GM21515 (cell line): Measurements from ENCODE around the gene VPS4A.
"Not testable (repeated sequence)": the region's sequence is repeated elsewhere in the genome, so short reads cannot be mapped to it uniquely, and the experiment has no call there.

ENCODE experiments used
- ATAC-seq: cut with Tn5 transposase; IDR thresholded peaks from one replicate; pipeline ENCODE4 v1.9.1; 2021; ENCODE audit not compliant: unreplicated experiment

VPS4A gene

GRCh38 chr16:69310653-69311532 lies at the start of gene VPS4A:
VPS4A (plus strand) TSS chr16:69311350; CDS start chr16:69311512, 162 bp downstream.
- ATAC-seq, result peak; percentile 94

DNA sequence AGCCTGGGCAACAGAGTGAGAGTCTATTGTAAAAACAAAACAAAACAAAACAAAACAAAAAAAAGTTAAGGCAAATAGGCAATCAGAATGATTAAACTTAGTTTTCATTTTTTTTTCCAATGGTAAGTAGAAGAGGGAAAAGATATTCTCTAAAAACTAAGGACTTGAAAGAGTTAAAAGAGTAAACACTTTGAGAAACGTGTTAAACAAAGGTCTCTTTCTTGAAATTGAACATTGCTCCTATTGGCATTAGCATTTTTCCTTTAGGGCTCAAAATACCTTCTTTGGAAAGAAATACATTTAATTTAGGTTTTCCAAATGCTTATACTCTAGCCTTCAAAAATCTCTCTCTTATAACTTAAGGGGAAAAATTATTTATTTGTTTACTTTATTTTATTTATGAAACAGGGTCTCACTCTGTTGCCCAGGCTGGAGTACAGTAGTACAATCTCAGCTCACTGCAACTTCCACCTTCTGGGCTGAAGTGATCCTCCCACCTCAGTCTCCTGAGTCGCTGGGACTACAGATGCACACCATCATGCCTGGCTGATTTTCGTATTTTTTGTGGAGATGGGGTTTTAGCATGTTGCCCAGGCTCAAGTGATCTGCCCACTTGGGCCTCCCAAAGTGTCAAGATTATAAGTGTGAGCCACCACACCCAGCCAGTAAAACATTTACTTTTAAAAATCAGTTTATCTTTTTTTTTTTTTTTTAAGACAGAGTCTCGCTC lies 44.7 kb upstream of the VPS4A start:
- no peak for ATAC-seq

DNA sequence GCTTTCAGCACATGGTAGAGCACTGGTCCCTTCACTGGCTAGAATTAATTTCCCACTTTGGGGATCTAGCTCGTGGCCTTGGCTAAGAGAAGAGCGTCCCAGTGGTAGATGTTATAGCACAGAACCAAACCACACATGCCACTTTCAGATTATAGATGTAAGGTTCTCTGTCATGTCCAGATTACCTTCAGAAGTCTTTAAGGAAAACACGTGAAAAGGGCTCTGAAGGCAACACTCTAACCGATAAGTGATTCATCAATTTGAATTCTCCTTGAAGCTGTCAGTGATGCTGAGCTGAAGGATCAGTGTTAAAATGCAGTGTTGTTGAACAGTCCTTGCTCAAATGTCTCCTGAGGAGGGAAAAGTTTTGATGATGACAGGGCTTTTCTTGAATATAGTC lies 43.5 kb upstream of the VPS4A start:
- no peak for ATAC-seq

DNA sequence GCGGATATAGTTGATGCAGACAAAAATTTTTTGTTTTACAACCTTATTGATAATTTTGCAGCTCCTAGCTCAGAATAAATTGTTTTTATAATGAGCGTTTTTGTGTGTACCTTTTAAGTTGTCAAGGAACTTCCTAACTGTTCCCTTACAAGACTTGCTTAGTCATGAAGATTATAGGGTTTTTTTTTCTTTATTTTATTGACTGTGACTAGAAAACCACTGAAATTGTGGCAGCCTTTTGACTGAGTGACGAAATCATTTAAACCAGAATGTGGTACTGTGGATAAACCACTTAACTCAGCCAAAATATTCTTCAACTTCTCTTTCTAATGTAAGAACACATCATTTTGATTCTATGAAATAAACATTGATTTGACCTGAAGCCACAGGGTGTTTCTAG lies 40.8 kb upstream of the VPS4A start:
- no peak for ATAC-seq

GRCh38 chr16:69270831-69271230 lies 40.3 kb upstream of the VPS4A start:
- no peak for ATAC-seq

DNA sequence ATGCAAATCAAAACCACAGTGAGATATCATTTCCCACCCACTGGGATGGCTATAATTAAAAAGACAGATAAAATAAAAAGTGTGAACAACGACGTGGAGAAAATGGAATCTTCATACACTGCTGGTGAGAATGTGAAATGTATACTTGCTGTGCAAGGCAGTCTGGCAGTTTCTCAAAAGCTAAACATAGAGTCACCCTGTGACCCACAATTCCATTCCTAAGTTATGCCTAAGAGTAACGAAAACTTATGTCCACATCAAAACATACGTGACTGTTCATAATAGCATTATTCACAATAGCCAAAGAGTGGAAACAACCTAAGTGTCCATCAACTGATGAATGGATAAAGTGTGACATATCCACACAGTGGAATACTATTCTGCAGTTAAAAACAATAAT lies 38.1 kb upstream of the VPS4A start:
- ATAC-seq, result no peak

- ATAC-seq, result no peak
These were observed 36.4 kb upstream of the VPS4A start for GRCh38 chr16:69274699-69275235.

DNA sequence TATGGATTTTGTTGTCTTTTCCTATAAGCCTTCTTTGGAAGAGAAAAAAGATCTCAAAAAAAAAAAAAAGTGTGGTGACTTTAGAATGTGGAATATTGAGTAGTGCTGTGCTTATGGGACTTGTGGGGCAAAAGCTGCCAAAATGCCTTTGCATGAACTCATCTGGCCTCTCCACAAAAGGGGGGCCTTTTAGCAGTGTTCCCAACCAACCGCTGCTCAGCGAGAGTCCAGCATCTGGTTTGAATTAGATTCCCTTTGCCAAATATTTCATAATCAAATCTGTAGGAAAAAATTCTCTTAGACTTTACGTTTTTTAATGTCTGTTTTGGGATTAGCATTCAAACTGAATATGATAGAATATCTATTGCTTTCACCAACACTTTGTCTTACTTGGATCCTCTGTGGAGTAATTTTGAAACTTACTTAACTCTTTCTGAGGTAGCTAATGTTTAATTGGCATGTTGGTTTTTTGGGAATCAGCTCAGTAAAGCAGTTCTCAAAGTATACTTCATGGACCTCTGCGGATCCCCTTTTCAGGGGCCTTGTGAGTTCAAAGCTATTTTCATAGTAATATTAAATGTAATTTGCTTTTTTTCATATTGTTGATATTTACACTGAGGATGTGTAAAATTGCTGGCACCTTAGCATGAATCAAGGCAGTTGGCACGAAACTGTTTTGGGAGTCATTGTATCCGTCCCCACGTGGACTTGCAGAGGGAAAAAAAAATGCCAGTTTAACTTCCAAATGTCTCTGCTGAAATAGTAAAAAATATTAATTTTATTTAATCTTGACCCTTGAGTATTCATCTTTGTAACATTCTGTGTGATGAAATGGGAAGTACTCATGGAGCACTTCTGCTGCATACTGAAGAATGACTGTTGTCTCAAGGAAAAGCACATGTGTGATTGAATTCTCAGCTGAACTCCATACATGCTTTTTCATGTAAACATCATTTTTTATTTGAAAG lies 34.7 kb upstream of the VPS4A start:
- ATAC-seq, result no peak

GRCh38 chr16:69277413-69277812 lies 33.7 kb upstream of the VPS4A start:
- ATAC-seq, result no peak

- no peak for ATAC-seq
These were observed 27.3 kb upstream of the VPS4A start for GRCh38 chr16:69283851-69284250.

- no peak for ATAC-seq
These were observed 25.9 kb upstream of the VPS4A start for GRCh38 chr16:69285240-69285639.

- ATAC-seq, result no peak
These were observed 24.0 kb upstream of the VPS4A start for GRCh38 chr16:69286941-69287713.

DNA sequence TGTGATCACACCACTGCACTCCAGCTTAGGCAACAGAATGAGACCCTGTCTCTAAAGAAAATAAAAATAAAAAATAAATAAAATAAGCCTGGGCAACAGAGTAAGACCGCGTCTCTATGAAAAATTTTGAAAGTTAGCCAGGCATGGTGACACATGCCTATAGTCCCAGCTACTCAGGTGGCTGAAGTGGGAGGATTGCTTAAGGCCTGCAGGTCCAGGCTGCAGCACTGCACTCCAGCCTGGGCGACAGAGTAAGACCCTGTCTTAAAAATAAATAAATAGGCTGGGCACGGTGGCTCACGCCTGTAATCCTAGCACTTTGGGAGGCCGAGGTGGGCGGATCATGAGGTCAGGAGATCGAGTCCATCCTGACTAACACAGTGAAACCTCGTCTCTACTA lies 19.5 kb upstream of the VPS4A start:
- not testable (repeated sequence) for ATAC-seq

GRCh38 chr16:69293401-69293800 lies 17.7 kb upstream of the VPS4A start:
- ATAC-seq, result no peak

- no peak for ATAC-seq
These were observed 17.1 kb upstream of the VPS4A start for GRCh38 chr16:69294051-69294450.

DNA sequence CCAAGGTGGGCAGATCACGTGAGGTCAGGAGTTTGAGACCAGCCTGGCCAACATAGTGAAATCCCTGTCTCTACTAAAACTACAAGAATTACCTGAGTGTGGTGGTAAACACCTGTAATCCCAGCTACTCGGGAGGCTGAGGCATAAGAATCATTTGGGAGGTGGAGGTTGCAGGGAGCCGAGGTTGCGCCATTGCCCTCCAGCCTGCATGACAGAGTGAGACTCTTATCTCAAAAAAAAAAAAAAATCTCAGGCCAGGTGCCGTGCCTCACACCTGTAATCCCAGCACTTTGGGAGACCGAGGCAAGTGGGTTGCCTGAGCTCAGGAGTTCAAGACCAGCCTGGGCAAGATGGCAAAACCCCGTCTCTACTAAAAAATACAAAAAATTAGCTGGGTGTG lies 14.4 kb upstream of the VPS4A start:
- not testable (repeated sequence) for ATAC-seq

- ATAC-seq, result no peak
These were observed 12.9 kb upstream of the VPS4A start for GRCh38 chr16:69298261-69298660.

- ATAC-seq, result no peak
These were observed 10.0 kb upstream of the VPS4A start for GRCh38 chr16:69301187-69301586.

- ATAC-seq, result no peak
These were observed 9.3 kb upstream of the VPS4A start for GRCh38 chr16:69301861-69302260.

DNA sequence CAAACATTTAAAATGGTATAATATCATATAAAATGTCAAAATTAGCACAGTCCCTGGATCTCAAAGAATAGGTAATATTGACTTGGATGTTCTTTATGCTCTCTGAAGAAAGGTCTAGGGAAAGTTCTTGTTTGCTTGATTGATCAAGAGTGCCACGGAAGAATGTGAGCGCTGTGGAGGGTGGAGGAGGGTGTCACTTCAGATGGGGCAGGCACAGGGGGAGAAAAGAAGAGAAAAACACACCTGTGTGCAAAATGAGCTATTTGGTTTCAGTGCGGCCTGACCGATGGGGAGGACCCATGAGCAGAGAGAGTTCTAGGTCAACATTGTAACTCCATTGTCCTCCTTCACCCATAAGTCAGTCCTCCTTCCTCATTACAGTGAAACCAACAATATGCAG lies 8.8 kb upstream of the VPS4A start:
- no peak for ATAC-seq
